GM19463 (cell line): ENCODE data around the gene ADARB1.

Experiments used
- ATAC-seq: cut with Tn5 transposase; IDR thresholded peaks from one replicate; pipeline ENCODE4 v1.9.1; 2021; ENCODE audit warnings: mild to moderate bottlenecking, moderate library complexity; ENCODE audit not compliant: unreplicated experiment

ADARB1 gene

DNA sequence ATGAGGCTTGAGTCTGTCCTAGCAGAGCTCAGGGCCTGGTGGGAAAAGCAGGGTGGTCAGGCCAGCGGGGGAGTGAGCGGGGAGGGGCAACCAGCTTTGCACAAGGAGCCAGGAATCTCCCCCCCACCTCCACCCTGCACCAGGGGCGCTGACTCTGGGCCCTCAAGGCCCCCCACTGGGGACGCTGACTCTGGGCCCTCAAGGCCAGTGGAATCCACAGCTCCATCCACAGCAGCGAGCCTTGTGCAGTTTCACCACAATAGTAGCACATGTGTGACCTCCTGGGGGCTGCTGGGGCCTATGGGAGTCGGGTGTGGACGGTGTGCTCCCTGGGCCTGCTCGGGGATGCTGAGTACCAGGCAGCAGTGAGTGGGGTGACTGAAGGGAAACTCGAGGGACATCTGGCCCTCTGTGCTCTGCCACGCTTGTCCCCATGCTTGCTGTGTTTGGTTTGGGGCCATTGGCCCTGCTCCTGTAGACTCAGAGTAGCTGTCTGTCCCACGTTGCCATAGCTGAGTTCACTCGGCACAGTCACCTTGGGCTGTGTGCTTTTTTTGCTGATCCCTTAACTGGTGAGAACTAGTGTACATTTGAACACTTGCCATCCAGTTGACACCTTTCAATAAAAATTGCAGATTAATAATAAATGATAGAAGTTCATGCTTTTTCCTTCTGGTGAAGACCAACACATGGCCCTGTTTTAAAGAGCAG lies 89.2 kb downstream of the ADARB1 start:
- no peak for ATAC-seq

DNA sequence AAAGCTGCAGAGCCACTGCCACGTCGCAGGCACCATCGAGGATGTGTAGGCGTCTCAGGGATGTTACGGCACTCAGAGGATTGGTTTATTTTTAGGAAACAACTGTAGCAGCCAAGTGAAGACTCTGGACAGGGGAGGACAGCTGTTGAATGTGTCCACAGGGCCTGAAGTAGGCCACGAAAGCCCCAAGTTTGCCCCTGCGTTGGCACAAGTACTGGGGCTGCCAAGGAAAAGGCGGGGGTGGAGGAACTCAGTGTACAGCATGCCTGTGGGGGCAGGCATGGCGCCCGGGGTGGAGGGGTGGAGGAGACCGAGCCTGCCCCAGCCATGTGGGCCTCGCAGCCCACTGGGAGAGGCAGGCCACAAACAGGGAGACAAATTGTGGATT lies 89.7 kb downstream of the ADARB1 start:
- ATAC-seq = no peak

GRCh38 chr21:45164838-45165237 lies 90.5 kb downstream of the ADARB1 start:
- no peak for ATAC-seq

DNA sequence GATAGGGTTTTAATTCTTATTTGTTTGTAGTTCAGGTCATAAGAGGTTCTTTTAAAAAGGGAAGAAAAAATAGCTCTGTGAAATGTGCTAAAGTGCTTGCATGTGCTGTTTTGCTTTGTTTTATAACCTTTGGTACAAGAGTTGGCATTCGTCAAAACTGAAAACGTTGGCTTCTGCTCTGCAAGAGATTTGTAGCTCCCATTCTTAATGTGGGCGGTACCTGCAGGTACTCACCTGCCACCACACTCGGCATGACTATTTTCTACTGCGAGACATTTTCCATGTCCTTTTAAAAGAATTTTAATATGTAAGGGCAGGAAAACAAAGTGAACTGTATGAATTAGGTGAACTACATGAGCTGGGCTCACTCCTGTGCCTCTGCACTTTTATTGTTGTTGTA lies 92.6 kb downstream of the ADARB1 start:
- no peak for ATAC-seq

DNA sequence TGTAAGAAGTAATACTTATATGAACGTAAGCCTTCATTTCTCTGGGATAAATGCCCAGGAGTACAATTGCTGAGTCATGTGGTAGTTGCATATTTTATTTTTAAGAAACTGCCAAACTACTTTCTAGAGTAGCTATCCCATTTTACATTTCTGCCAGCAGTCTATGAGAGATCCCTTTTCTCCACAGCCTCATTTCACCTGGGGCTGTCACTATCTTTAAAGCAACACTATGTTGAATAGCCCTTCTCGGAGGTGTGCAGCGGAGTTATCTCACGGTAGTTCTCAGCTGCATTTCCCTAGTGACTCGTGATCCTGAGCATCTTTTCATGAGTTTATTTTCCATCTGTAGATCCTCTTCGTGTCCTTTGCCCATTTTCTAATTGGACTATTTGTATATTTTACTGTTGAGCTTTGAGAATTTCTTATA lies 93.4 kb downstream of the ADARB1 start:
- no peak for ATAC-seq

DNA sequence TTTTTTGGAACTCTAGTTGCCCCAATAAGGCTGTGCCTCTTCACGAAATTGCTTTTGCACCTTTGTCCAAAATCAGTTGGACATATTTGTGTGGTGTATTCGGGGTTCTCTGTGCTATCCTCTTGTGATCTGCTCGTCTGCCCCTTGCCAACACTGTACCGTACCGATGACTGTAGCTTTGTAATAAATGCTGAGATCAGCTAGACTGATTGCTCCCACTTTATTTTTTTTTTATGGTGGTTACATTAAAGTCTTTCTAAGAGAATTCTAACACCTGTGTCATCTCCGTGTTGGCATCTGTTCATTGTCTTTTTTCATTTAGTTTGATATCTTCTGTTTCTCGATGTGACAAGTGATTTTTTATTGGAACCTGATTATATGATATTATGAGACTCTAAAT lies 94.1 kb downstream of the ADARB1 start:
- ATAC-seq = no peak

- ATAC-seq = no peak
Measured at GRCh38 chr21:45169001-45169400, 94.6 kb downstream of the ADARB1 start.

- no peak for ATAC-seq
Measured at GRCh38 chr21:45169682-45170081, 95.3 kb downstream of the ADARB1 start.

DNA sequence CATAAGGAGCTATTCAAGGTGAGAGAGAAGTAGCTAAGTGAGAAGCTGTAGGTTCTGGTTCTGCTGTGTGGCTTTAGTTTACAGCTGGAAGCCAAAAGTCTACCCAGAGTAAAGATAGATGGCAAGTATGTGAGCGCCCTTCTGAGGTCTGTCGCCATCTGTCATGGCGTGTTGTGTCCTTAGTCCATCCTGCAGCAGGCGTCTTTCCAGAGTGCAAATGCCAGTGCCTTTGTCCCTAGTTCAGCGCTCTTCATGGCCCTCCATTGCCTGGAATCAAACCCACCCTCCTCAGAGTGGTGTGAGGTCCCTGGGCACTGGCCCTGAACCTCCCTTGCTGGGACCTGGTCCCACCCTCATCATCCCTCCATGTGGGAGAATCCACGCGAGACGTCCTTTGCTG lies 96.6 kb downstream of the ADARB1 start:
- no peak for ATAC-seq

DNA sequence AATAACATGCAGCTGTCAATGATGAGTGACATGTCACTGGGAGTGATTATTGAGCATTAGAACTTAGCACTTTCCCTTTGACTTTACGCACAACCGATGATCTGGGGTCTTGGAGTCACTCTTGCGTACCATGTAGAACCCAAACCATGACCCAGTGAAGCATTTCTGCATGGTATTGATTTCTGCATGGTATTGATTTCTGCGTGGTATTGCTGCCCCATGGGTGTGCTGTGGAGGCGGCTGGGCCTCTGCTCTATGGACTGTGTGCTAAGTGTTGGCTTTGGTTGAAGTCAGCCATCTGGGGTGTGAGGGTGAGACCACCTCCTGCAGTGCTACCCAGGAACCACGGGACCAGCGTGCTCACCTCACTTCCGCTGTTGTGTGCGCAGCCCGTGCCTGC lies 98.0 kb downstream of the ADARB1 start:
- ATAC-seq = no peak

GRCh38 chr21:45175326-45176095 lies 101.1 kb downstream of the ADARB1 start:
- ATAC-seq = no peak

- ATAC-seq = no peak
Measured at GRCh38 chr21:45176141-45176540, 101.8 kb downstream of the ADARB1 start.

DNA sequence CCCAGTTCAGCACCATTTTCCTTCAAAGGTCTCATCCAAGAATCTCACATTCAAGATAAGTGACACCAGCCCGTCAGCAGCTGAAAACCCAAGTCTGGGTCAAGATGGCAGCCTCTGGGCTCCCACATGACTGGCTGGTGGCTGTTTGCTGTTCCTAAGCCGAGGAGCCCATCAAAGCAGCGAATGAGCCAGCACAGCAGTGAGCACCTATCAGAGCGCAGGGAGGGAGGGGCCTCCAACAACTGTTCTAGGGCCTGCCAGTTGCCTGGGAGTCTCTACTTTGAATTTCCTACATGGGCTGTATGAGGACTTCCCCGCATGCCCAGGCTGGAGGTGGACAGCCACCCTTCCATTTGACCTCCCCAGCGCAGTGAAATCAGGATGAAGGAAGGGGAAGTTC lies 102.7 kb downstream of the ADARB1 start:
- no peak for ATAC-seq

- no peak for ATAC-seq
Measured at GRCh38 chr21:45178070-45178608, 103.8 kb downstream of the ADARB1 start.

- no peak for ATAC-seq
Measured at GRCh38 chr21:45178971-45179370, 104.6 kb downstream of the ADARB1 start.

DNA sequence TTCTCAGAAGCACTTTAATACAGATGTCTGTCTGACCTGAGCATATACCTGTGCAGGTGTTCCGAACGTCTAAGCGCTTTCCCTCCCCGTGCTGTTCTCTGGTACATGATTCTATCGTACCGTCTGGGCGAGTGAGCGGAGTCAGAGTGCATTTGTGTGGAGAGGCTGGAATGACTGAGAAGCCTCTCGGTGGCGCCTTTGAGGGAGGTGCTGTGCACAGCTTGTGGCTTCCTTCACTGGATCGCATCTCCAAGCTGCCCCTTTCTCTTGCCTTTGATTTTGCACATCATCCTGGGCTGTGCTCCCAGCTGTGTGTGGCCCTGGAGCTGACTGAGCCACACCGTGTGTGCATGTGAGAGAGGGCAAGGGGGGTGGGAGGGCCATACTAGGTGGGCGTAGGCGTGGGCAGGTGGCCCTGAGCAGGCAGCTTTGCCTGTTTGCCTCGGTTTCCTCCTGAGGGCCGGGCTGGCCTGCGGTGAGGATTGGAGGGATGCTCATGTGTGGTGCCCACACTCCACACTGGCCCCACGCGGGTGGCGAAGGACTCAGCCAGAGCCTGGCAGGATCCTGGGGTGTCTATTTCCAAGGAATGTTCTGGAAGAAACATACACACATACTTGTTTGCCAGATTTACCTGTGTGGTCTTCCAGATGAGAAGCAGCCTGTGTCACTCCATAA lies 105.3 kb downstream of the ADARB1 start:
- no peak for ATAC-seq

GRCh38 chr21:45180246-45180599 lies 105.8 kb downstream of the ADARB1 start:
- ATAC-seq = no peak

DNA sequence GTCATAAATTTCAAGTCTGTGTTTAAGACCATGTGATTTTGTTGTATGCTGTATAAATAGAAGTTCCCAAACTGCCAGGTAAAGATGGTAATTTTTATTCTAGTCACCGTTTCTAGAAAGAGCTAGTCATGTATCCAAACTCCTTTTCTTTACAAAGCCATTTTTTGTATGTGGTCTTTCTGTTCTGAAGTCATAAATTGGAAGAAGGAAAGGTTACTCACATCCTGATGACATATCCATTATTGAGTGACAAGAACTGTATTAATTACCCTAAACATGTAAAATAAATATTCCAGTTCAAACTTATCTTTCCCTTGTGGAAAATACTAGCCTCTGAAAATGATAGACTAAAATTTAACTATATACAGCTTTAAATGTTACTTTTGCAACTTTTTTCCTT lies 108.6 kb downstream of the ADARB1 start:
- no peak for ATAC-seq

- no peak for ATAC-seq
Measured at GRCh38 chr21:45183852-45184251, 109.5 kb downstream of the ADARB1 start.

DNA sequence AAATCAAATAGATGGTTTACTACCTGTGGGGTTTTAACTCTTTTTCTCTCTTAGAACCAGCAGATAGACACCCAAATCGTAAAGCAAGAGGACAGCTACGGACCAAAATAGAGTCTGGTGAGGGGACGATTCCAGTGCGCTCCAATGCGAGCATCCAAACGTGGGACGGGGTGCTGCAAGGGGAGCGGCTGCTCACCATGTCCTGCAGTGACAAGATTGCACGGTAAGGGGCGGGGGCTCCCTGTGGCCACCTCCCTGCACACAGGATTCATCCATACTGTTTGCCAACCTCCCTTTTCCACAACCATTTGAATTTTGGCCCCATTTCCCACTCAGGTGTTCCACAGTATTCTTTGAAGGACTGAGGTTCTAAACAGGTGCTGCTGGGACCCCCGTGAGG lies 110.5 kb downstream of the ADARB1 start:
- ATAC-seq = no peak

- ATAC-seq = no peak
Measured at GRCh38 chr21:45186709-45187108, 112.3 kb downstream of the ADARB1 start.

GRCh38 chr21:45187646-45188045 lies 113.3 kb downstream of the ADARB1 start:
- ATAC-seq = no peak
